Psoas muscle (tissue), 8 donors: Measurements from ENCODE around the gene GRIN2A. TPM values are rescaled to one million over a fixed set of nuclear protein-coding genes. Genes with fewer than 3 reads are reported as not detected.

Source experiments
- ATAC-seq, 4 donors: fragments of 200-7000 bp; cut with Tn5 transposase; one replicate each; pipeline ENCODE4 v1.9.1; 2020; ENCODE audit warnings: moderate library complexity in 3 of 4, mild to moderate bottlenecking in 2 of 4
- DNase-seq, 2 donors: peaks; one replicate each; pipeline ENCODE4 v3.0.0-alpha.2; 2020
- H3K27ac ChIP-seq: fragments of 200-600 bp; one replicate; pipeline ENCODE4 v1.8.0; 2022
- H3K27me3 ChIP-seq, 3 donors: fragments of 200-600 bp in 1 of 3; one replicate each; pipeline versions ENCODE4 v1.6.1 to v1.8.0; 2013 to 2022; ENCODE audit warnings: low read length in 2 of 3, mild to moderate bottlenecking in 2 of 3, moderate library complexity in 1 of 3; ENCODE audit not compliant: insufficient read depth in 3 of 3
- H3K36me3 ChIP-seq, 2 donors: fragments of 200-600 bp in 1 of 2; one replicate each; pipeline versions ENCODE4 v1.6.1 to v1.8.0; 2013 to 2022; ENCODE audit warnings: low read depth in 1 of 2, mild to moderate bottlenecking in 1 of 2, moderate library complexity in 1 of 2; ENCODE audit not compliant: insufficient read depth in 1 of 2
- H3K4me1 ChIP-seq: fragments of 200-600 bp; one replicate; pipeline ENCODE4 v1.8.0; 2022
- H3K4me3 ChIP-seq: fragments of 200-600 bp; one replicate; pipeline ENCODE4 v1.8.0; 2022; ENCODE audit warnings: mild to moderate bottlenecking
- H3K9me3 ChIP-seq: fragments of 200-600 bp; one replicate; pipeline ENCODE4 v1.8.0; 2022
- CTCF ChIP-seq: fragments of 200-600 bp; IDR thresholded peaks from one replicate; pipeline ENCODE4 v1.8.0; 2022; ENCODE audit warnings: antibody characterized with exemption
- WGBS, 3 donors: extraction: QIAGEN DNeasy Blood & Tissue Kit; methylation state at CpG; one replicate each; pipeline versions ENCODE4 v1.1.6 to v1.1.7; 2013; 5-methylcytosine and 5-hydroxymethylcytosine counted together
- intact Hi-C, 2 donors: fragments of 100-400 bp; cut with DNase I; formaldehyde crosslinking; loops; one replicate each; pipeline versions ENCODE4 v1.11.0 to v1.14.2; 2022
- polyA plus RNA-seq, 3 donors: library from polyadenylated mRNA; stranded (reverse); fragments of 200-250 nt; gene quantifications; one replicate each; pipeline ENCODE4 v1.2.3, GENCODE V29; 2013
- total RNA-seq, 4 donors: library from RNA; stranded (reverse); fragmentation: NEBNext Ultra II Directional in 2 of 4; extraction: Animal tissue kit (Norgen Biotek cat#: 25700) in 2 of 4; gene quantifications; one replicate each; pipeline versions ENCODE4 v1.2.1 to v1.2.4, GENCODE V29; 2021 to 2023
- donor health status: healthy with polysubstance abuse.
- donor health status: DM: no; HTN: no; CAD: no; lungs with moderate emphysema.
- donor health status: Bipolar disorder and iron deficiency.
- donor health status: healthy.
- donor health status: DM: yes; HTN: yes; CAD: no.
- donor health status: DM: no; HTN: no; CAD: no.
- donor health status: DM: no; HTN: no; CAD: no.
- donor health status: DM: yes; HTN: yes; CAD: no.

Gene GRIN2A
- total and polyA plus RNA-seq, 7 donors, result 0.01 to 0.62 (median 0.17) TPM; not detected in 2

GRCh38 chr16:9996221-9996620 is 186.0 kb downstream of the GRIN2A start:
- ATAC-seq (no peak), DNase-seq (no peak)
- intact Hi-C loops, result loop anchor here in 1 of 2 donors (10.0 kb wide), 1 partner anchor 439 kb away; no protein-coding TSS in a partner anchor
- no peak for TF ChIP-seq CTCF
- H3K4me1 ChIP-seq, result no peaks in the 10 kb centered on the region
- no peaks in the 10 kb centered on the region for H3K27me3 ChIP-seq
- no peak overlapping the region for H3K27ac ChIP-seq
- no peak overlapping the region for H3K4me3 ChIP-seq
- WGBS, 3 donors, result 23 to 28% (median 25%) methylated on average over 5 of the region's 5 CpGs
- H3K9me3 ChIP-seq, result no peaks in the 10 kb centered on the region
- H3K36me3 ChIP-seq, result no peaks in the 10 kb centered on the region

GRCh38 chr16:9992441-9992840 is 189.8 kb downstream of the GRIN2A start:
- intact Hi-C loops, result loop anchor here in 1 of 2 donors (10.0 kb wide), 1 partner anchor 442 kb away; no protein-coding TSS in a partner anchor
- WGBS, 3 donors, result 79 to 83% (median 83%) methylated on average over 7 of the region's 7 CpGs
- no peaks in the 10 kb centered on the region for H3K4me1 ChIP-seq
- no peaks in the 10 kb centered on the region for H3K27me3 ChIP-seq
- H3K9me3 ChIP-seq, result no peaks in the 10 kb centered on the region
- DNase-seq (no peak), ATAC-seq (no peak)
- no peak overlapping the region for H3K27ac ChIP-seq
- no peaks in the 10 kb centered on the region for H3K36me3 ChIP-seq
- no peak for TF ChIP-seq CTCF
- no peak overlapping the region for H3K4me3 ChIP-seq

GRCh38 chr16:9980981-9981380 is 201.2 kb downstream of the GRIN2A start:
- no peak for TF ChIP-seq CTCF
- DNase-seq, result no peak
- 38 to 68% (median 41%) methylated on average over 1 of the region's 1 CpG for WGBS, 3 donors

GRCh38 chr16:9978160-9978725 is 204.0 kb downstream of the GRIN2A start:
- ATAC-seq (no peak), DNase-seq (no peak)
- H3K4me3 ChIP-seq, result no peak overlapping the region
- H3K4me1 ChIP-seq, result no peaks in the 10 kb centered on the region
- intact Hi-C loops, result loop anchor here in 1 of 2 donors (10.0 kb wide), 1 partner anchor 57 kb away; no protein-coding TSS in a partner anchor
- no peaks in the 10 kb centered on the region for H3K36me3 ChIP-seq
- 68 to 84% (median 77%) methylated on average over 2 of the region's 2 CpGs for WGBS, 3 donors
- H3K27me3 ChIP-seq, result no peaks in the 10 kb centered on the region
- H3K9me3 ChIP-seq, result no peaks in the 10 kb centered on the region
- H3K27ac ChIP-seq, result no peak overlapping the region
- no peak for TF ChIP-seq CTCF

More at GRCh38 chr16:9980981-9981380, 201.2 kb downstream of the GRIN2A start:
- no peaks in the 10 kb centered on the region for H3K36me3 ChIP-seq
- no peak overlapping the region for H3K4me3 ChIP-seq
- no peaks in the 10 kb centered on the region for H3K9me3 ChIP-seq
- ATAC-seq, result no peak
- H3K27me3 ChIP-seq, result no peaks in the 10 kb centered on the region
- intact Hi-C loops, result no loop called here
- H3K4me1 ChIP-seq, result no peaks in the 10 kb centered on the region
- no peak overlapping the region for H3K27ac ChIP-seq
